Body of pancreas (tissue), 4 donors: Measurements from ENCODE around the gene LECT2.

ENCODE experiments used
- POLR2A ChIP-seq, 3 donors: fragments of 450-650 bp; IDR thresholded peaks; one replicate each; pipeline ENCODE4 v1.6.1; 2016; ENCODE audit warnings: antibody characterized with exemption in 3 of 3, mild to moderate bottlenecking in 2 of 3
- TF ChIP-seq, protein P1 (sequence below), 7 experiments: fragments of 450-650 bp in 4 of 7; fragments of 200-600 bp in 3 of 7; sonication (generic) in 3 of 7; IDR thresholded peaks; one replicate each; pipeline ENCODE4 v1.5.1; 2016 to 2019; ENCODE audit warnings: antibody characterized with exemption in 7 of 7

- TF ChIP-seq, protein P1, sequence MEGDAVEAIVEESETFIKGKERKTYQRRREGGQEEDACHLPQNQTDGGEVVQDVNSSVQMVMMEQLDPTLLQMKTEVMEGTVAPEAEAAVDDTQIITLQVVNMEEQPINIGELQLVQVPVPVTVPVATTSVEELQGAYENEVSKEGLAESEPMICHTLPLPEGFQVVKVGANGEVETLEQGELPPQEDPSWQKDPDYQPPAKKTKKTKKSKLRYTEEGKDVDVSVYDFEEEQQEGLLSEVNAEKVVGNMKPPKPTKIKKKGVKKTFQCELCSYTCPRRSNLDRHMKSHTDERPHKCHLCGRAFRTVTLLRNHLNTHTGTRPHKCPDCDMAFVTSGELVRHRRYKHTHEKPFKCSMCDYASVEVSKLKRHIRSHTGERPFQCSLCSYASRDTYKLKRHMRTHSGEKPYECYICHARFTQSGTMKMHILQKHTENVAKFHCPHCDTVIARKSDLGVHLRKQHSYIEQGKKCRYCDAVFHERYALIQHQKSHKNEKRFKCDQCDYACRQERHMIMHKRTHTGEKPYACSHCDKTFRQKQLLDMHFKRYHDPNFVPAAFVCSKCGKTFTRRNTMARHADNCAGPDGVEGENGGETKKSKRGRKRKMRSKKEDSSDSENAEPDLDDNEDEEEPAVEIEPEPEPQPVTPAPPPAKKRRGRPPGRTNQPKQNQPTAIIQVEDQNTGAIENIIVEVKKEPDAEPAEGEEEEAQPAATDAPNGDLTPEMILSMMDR (IDR thresholded peaks at IDR 0.05): no peak
- no peak for TF ChIP-seq POLR2A (IDR thresholded peaks at IDR 0.05)
Measured at GRCh38 chr5:135999406-136000139, 44.8 kb upstream of the LECT2 start.
